Measurements from ENCODE around the gene GALNT13. TPM values are rescaled to one million over a fixed set of nuclear protein-coding genes. Genes with fewer than 3 reads are reported as not detected.

GALNT13 gene
- total and polyA plus RNA-seq, 2 experiments from 2014 or later: 1.3 to 3.1 TPM

GRCh38 chr2:154386186-154386585, 514.5 kb downstream of the GALNT13 start:
- no peak overlapping the region for H3K4me3 ChIP-seq
- no peaks in the 10 kb centered on the region for H3K9me3 ChIP-seq (ENCODE audit: low read depth)
- no peak for TF ChIP-seq CTCF (IDR thresholded peaks at IDR 0.05; ENCODE audit: low read depth, low read length)
- no peak for DNase-seq (ENCODE audit: low read depth in 1 of 2, low spot score in 1 of 2)
- no peaks in the 10 kb centered on the region for H3K27me3 ChIP-seq
- H3K4me1 ChIP-seq (ENCODE audit: low read depth): no peaks in the 10 kb centered on the region
- no peaks in the 10 kb centered on the region for H3K36me3 ChIP-seq
- H3K27ac ChIP-seq: no peak overlapping the region

GRCh38 chr2:154391051-154391450, 519.3 kb downstream of the GALNT13 start:
- TF ChIP-seq CTCF (IDR thresholded peaks at IDR 0.05; ENCODE audit: low read depth, low read length): no peak
- H3K27ac ChIP-seq: no peak overlapping the region
- no peaks in the 10 kb centered on the region for H3K9me3 ChIP-seq (ENCODE audit: low read depth)
- H3K4me3 ChIP-seq: no peak overlapping the region
- no peaks in the 10 kb centered on the region for H3K4me1 ChIP-seq (ENCODE audit: low read depth)
- no peak for DNase-seq (ENCODE audit: low read depth in 1 of 2, low spot score in 1 of 2)
- no peaks in the 10 kb centered on the region for H3K36me3 ChIP-seq
- no peaks in the 10 kb centered on the region for H3K27me3 ChIP-seq

GRCh38 chr2:154392256-154392655, 520.5 kb downstream of the GALNT13 start:
- TF ChIP-seq CTCF (IDR thresholded peaks at IDR 0.05; ENCODE audit: low read depth, low read length): no peak
- Histone ChIP-seq H3K9me3 (ENCODE audit: low read depth) (no peaks in the 10 kb centered on the region), H3K27ac (no peak overlapping the region), H3K4me1 (ENCODE audit: low read depth) (no peaks in the 10 kb centered on the region), H3K36me3 (no peaks in the 10 kb centered on the region), H3K4me3 (no peak overlapping the region), H3K27me3 (no peaks in the 10 kb centered on the region)
- DNase-seq (ENCODE audit: low read depth in 1 of 2, low spot score in 1 of 2): no peak

- no peak for TF ChIP-seq CTCF (IDR thresholded peaks at IDR 0.05; ENCODE audit: low read depth, low read length)
Observed at GRCh38 chr2:154394600-154394999, 522.9 kb downstream of the GALNT13 start.

GRCh38 chr2:154400563-154401290, 529.0 kb downstream of the GALNT13 start:
- no peak overlapping the region for H3K4me3 ChIP-seq
- no peak for DNase-seq (ENCODE audit: low read depth in 1 of 2, low spot score in 1 of 2)
- H3K4me1 ChIP-seq (ENCODE audit: low read depth): no peaks in the 10 kb centered on the region
- no peak overlapping the region for H3K27ac ChIP-seq
- no peaks in the 10 kb centered on the region for H3K9me3 ChIP-seq (ENCODE audit: low read depth)
- H3K27me3 ChIP-seq: no peaks in the 10 kb centered on the region
- no peak for TF ChIP-seq CTCF (IDR thresholded peaks at IDR 0.05; ENCODE audit: low read depth, low read length)
- no peaks in the 10 kb centered on the region for H3K36me3 ChIP-seq

More at GRCh38 chr2:154394600-154394999, 522.9 kb downstream of the GALNT13 start:
- Histone ChIP-seq H3K27me3 (no peaks in the 10 kb centered on the region), H3K9me3 (ENCODE audit: low read depth) (no peaks in the 10 kb centered on the region), H3K4me3 (no peak overlapping the region), H3K4me1 (ENCODE audit: low read depth) (no peaks in the 10 kb centered on the region), H3K36me3 (no peaks in the 10 kb centered on the region), H3K27ac (no peak overlapping the region)
- DNase-seq (ENCODE audit: low read depth in 1 of 2, low spot score in 1 of 2): no peak

Data from cardiac muscle cell (in vitro differentiated cells and primary cell).